HG02973 (cell line): ENCODE measurements around the gene RHBDF1.

ENCODE experiments used
- ATAC-seq: cut with Tn5 transposase; IDR thresholded peaks from one replicate; pipeline ENCODE4 v1.9.1; 2021; ENCODE audit warnings: moderate library complexity; ENCODE audit not compliant: unreplicated experiment

Gene RHBDF1

DNA sequence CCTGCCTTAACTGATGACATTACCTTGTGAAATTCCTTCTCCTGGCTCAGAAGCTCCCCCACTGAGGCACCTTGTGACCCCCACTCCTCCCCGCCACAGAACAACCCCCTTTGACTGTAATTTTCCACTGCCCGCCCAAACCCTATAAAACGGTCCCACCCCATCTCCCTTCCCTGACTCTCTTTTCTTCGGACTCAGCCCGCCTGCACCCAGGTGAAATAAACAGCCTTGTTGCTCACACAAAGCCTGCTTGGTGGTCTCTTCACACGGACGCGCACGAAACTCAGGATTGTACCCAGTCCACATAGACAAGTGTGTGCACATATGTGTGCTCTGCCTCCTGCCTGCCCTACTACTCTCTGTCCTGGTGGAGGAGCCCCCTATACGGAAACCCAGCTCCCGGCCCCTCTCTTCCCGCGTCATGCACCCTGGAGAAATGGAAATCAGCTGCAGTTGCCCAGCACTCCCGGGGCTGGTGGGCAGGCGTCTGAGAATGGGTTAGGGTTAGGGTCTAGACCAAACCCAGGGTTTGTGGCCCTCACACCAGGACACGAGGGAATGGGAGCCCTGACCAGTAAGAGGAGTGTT, 2.4 kb upstream of the RHBDF1 start:
- ATAC-seq, result no peak

DNA sequence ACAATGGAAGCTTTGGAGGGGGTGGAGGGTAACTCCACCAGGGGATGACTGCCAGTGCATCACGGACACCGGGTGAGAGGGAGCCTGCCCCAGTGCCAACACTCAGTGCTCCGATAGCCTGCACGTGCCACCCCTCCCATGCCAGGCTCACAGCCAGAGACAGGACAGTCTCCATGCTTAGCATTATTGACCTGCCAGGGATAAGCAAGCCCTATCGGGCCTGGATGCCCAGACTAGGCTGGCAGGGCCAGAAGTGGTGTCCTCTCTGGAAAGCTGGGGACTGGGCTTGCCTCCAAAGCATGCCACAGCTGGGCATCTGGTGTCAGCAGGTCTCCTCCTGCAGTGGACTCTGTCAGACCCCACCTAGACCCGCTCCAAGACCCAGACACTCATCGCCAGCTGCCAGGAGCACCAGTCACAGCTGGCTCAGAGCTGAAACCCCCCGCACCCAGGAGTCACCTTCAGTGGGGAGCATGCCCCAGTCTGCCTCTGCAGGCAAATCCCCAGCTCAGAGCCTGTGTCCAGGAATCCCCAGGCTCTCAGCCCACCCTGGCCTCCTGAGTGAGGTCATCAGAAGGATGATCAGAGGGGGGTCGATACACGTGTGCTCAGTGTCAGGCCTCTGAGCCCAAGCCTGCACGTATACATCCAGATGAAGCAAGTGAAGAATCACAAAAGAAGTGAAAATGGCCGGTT, 1.8 kb upstream of the RHBDF1 start:
- no peak for ATAC-seq

- no peak for ATAC-seq
Measured at GRCh38 chr16:71540-72401, 660 bp downstream of the RHBDF1 start.

- ATAC-seq, result no peak
Measured at GRCh38 chr16:71210-71539, 1.3 kb downstream of the RHBDF1 start.

DNA sequence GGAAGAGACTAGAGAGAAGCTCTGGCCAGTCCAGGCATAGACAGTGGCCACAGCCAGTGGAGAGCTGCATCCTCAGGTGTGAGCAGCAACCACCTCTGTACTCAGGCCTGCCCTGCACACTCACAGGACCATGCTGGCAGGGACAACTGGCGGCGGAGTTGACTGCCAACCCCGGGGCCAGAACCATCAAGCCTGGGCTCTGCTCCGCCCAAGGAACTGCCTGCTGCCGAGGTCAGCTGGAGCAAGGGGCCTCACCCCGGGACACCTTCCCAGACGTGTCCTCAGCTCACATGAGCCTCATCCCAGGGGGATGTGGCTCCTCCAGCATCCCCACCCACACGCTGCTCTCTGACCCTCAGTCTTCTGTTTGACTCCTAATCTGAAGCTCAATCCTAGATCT, 3.2 kb downstream of the RHBDF1 start:
- no peak for ATAC-seq

- no peak for ATAC-seq
Measured at GRCh38 chr16:67884-68789, 4.3 kb downstream of the RHBDF1 start.

DNA sequence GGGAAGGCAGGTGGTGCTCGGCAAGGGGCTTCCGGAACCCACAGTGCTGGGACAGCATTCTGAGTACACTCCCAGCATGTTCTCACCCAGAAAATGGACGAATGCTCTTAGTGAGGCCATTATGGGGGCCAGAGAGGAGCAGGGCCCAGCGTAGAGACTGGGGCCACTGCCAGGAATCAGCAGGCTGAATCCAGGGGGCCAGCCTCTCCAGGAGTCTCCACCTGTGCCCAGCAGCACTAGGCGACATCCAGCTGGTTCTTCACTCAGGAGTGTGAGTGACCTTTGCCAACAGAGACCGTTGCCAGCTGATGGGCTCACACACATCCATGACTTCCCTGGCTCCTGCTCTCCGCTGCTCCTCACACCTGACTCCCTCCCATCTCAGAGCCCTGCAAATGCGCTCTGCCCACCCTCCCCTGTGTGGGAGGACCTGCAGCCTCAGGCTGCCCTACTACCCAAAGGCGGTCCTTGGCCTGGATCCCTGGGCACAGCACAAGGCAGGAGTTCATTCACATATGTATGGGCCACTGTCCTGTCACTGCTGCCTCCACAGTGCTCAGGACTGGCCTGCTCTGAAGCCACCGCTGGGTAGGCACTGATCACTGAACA, 5.1 kb downstream of the RHBDF1 start:
- ATAC-seq, result no peak

GRCh38 chr16:66309-67182, 5.9 kb downstream of the RHBDF1 start:
- no peak for ATAC-seq

- ATAC-seq, result no peak
Measured at GRCh38 chr16:65745-66144, 6.7 kb downstream of the RHBDF1 start.

GRCh38 chr16:64914-65255, 7.5 kb downstream of the RHBDF1 start:
- ATAC-seq, result no peak

DNA sequence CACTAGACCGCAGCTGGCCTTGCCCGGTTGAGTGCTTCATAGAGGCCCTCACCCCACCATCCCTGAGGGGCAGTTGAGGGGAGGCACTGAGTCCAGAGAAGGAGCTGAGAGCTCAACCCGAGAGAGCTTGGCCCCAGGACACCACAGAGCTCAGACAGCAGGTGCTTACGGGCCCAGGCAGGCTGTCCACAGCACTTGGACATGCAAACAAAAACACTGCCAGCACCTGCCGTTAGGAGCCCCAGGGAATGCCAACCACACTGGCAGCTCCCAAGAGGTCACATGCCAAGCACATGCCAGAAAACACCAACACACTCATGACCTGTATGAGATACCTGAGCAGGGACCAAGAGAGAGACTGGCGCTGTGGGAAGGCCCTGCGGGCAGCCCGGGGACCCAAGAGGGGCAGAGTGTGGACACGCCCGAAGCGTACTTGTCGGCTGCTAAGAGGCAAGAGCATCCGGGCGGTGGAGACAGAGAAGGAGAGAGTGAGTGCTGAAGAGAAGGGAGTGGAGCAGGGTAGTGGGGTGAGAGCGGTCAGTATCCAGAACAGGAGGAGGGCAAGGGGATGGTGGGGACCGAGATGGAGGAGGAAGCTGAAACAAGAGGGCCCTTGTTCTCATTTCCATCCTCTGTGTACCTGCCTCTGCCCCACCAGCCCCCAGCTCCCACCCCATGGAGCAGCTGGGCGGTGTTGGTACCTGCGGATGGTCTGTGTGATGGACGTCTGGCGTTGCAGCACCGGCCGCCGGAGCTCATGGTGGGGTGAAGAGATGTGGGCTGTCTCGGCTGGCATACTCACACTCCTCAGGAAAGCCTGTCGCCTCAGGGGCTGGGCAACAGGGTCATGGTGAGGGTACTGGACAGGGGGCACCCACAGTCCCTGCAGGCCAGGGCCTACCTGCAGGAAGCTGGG, 8.2 kb downstream of the RHBDF1 start:
- no peak for ATAC-seq

GRCh38 chr16:63466-63865, 9.0 kb downstream of the RHBDF1 start:
- ATAC-seq, result no peak

DNA sequence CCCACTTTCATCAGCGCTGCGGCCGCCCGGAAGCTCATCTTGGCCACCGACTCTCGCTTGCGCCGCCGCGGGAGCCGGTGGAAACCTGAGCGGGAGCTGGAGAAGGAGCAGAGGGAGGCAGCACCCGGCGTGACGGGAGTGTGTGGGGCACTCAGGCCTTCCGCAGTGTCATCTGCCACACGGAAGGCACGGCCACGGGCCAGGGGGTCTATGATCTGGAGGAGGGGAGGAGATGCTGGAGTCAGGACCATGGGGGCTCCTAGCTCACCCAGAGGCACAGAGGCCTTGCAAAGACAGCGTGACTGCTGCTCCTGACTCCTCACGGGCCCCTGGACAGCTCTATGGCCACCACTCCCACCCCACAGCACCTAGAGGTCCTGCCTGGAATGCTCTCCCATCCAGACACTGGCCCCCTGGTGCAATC, 9.5 kb downstream of the RHBDF1 start:
- no peak for ATAC-seq

- ATAC-seq, result no peak
Measured at GRCh38 chr16:62283-62967, 10.0 kb downstream of the RHBDF1 start.

DNA sequence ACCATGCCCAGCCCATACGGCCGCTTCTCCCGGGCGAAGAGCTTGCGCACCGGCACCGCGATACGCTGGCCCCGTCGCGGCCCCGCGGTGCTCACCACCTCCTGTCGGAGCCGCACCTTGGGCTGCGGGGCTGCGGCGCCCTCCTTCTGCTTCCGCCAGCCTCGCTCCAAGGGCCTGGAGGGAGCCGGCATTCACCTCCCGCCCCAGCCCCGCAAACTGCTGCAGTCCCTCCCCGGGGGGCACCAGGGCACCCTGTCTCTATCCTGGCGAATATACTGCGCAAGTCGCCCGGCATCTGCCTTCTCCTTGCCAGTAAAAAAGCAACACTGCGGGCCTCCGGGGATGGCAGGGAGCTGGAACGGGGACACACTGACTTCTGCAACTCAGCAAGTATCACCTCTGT, 10.6 kb downstream of the RHBDF1 start:
- ATAC-seq, result no peak

GRCh38 chr16:60929-61878, 11.2 kb downstream of the RHBDF1 start:
- no peak for ATAC-seq

- no peak for ATAC-seq
Measured at GRCh38 chr16:60166-60565, 12.3 kb downstream of the RHBDF1 start.
